ENCODE data around the gene EIF2D. TPM values are rescaled to one million over a fixed set of nuclear protein-coding genes. Genes with fewer than 3 reads are reported as not detected.
A peak's percentile ranks its signal among the peaks of the same experiment; 100 is the strongest.

Gene EIF2D
- total RNA-seq, 6 experiments from 2014 or later: 38.9 to 48.3 (median 43.2) TPM

- DNase-seq: no peak
- no peak overlapping the region for H3K4me3 Mint-ChIP-seq
- TF ChIP-seq, protein P1, sequence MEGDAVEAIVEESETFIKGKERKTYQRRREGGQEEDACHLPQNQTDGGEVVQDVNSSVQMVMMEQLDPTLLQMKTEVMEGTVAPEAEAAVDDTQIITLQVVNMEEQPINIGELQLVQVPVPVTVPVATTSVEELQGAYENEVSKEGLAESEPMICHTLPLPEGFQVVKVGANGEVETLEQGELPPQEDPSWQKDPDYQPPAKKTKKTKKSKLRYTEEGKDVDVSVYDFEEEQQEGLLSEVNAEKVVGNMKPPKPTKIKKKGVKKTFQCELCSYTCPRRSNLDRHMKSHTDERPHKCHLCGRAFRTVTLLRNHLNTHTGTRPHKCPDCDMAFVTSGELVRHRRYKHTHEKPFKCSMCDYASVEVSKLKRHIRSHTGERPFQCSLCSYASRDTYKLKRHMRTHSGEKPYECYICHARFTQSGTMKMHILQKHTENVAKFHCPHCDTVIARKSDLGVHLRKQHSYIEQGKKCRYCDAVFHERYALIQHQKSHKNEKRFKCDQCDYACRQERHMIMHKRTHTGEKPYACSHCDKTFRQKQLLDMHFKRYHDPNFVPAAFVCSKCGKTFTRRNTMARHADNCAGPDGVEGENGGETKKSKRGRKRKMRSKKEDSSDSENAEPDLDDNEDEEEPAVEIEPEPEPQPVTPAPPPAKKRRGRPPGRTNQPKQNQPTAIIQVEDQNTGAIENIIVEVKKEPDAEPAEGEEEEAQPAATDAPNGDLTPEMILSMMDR (IDR thresholded peaks at IDR 0.05): peak; percentile 79
These were observed 46.2 kb upstream of the EIF2D start for GRCh38 chr1:206658264-206658980.

DNA sequence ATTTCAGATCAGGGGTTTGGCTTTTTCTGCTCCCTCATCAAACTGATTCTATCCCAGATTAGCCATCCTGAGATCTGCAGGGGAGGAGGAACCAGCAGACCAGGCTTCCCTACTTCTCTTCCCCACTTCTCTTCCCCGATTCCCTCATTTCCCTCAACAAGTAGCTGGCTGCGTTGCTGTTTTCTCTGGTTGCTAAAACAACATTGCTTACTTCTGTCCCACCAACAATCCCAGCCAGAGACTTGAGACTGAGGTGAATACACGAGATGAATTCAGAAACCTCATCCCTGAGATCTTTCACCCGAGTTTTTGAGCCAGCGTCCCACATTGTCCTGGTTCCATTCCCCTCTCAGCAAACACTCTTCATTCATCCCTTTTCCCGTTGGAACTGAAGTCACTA is 45.5 kb upstream of the EIF2D start:
- TF ChIP-seq, protein P1 (IDR thresholded peaks at IDR 0.05): no peak
- Mint-ChIP-seq H3K4me3 (no peak overlapping the region), H3K9me3 (no peaks in the 10 kb centered on the region), H3K36me3 (ENCODE audit: low read depth) (peaks cover 9% of the 10 kb centered on the region; the same call in 1 of the 2 replicates), H3K4me1 (ENCODE audit: low read depth) (no peaks in the 10 kb centered on the region; the same call in 1 of the 2 replicates), H3K27me3 (ENCODE audit: insufficient read depth) (peaks cover 10% of the 10 kb centered on the region; the same call in 1 of the 2 replicates), H3K27ac (no peak overlapping the region)
- no peak for DNase-seq

More at GRCh38 chr1:206658264-206658980, 46.2 kb upstream of the EIF2D start:
- Mint-ChIP-seq H3K27me3 (ENCODE audit: insufficient read depth) (peaks cover 10% of the 10 kb centered on the region), H3K36me3 (ENCODE audit: low read depth) (peaks cover 5% of the 10 kb centered on the region; the same call in 1 of the 2 replicates), H3K9me3 (no peaks in the 10 kb centered on the region), H3K27ac (no peak overlapping the region), H3K4me1 (ENCODE audit: low read depth) (no peaks in the 10 kb centered on the region; the same call in 1 of the 2 replicates)

GRCh38 chr1:206656936-206657335 is 44.7 kb upstream of the EIF2D start:
- no peaks in the 10 kb centered on the region for H3K9me3 Mint-ChIP-seq
- H3K27me3 Mint-ChIP-seq (ENCODE audit: insufficient read depth): peaks cover 5% of the 10 kb centered on the region; the same call in 1 of the 2 replicates
- no peak for DNase-seq
- peaks cover 6% of the 10 kb centered on the region; the same call in 1 of the 2 replicates for H3K4me1 Mint-ChIP-seq (ENCODE audit: low read depth)
- TF ChIP-seq, protein P1 (IDR thresholded peaks at IDR 0.05): no peak
- no peak overlapping the region for H3K27ac Mint-ChIP-seq
- no peak overlapping the region for H3K4me3 Mint-ChIP-seq
- peaks cover 12% of the 10 kb centered on the region; the same call in 1 of the 2 replicates for H3K36me3 Mint-ChIP-seq (ENCODE audit: low read depth)

- Mint-ChIP-seq H3K27ac (no peak overlapping the region), H3K9me3 (no peaks in the 10 kb centered on the region), H3K27me3 (ENCODE audit: insufficient read depth) (peaks cover 4% of the 10 kb centered on the region), H3K4me3 (no peak overlapping the region), H3K4me1 (ENCODE audit: low read depth) (peaks cover 7% of the 10 kb centered on the region; the same call in 1 of the 2 replicates), H3K36me3 (ENCODE audit: low read depth) (peaks cover 23% of the 10 kb centered on the region)
- TF ChIP-seq, protein P1 (IDR thresholded peaks at IDR 0.05): no peak
- no peak for DNase-seq
These were observed 43.2 kb upstream of the EIF2D start for GRCh38 chr1:206655471-206655882.

DNA sequence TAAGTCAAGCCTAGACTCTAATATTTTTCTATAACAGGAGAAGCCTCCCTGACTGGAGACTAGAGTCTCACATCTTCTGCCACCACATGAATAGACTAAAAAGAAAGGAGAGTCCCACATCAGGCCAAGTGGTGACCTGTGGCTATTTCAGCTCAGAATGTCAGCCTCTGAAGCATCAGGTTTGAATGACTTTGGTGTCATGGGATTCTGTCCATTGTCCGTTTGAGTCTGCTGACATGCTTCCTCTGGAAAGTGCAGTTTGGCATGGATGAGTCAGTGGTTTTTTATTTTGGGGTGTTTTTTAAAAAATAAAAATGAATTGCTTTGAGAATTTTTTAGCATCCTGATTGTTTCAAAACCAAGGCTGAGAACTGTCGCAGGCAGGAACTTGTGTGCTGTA is 42.6 kb upstream of the EIF2D start:
- peaks cover 10% of the 10 kb centered on the region; the same call in 1 of the 2 replicates for H3K4me1 Mint-ChIP-seq (ENCODE audit: low read depth)
- no peaks in the 10 kb centered on the region for H3K9me3 Mint-ChIP-seq
- H3K27me3 Mint-ChIP-seq (ENCODE audit: insufficient read depth): peaks cover 4% of the 10 kb centered on the region

More for the DNA sequence above, 42.6 kb upstream of the EIF2D start:
- Mint-ChIP-seq H3K36me3 (ENCODE audit: low read depth) (peaks cover 30% of the 10 kb centered on the region), H3K4me3 (no peak overlapping the region), H3K27ac (no peak overlapping the region)
- TF ChIP-seq, protein P1 (IDR thresholded peaks at IDR 0.05): no peak
- DNase-seq: no peak
